Nephron progenitor cell (in vitro differentiated cells): ENCODE data around the gene PARP14.

Source experiments
- DNase-seq: peaks from one replicate; pipeline ENCODE4 v3.0.0; 2021
- H3K27ac Mint-ChIP-seq: 2 replicates; pipeline ENCODE4 v1.8.0; 2021; ENCODE audit warnings: mild to moderate bottlenecking, moderate library complexity, mixed read lengths
- H3K27me3 Mint-ChIP-seq: 2 replicates; pipeline ENCODE4 v1.8.0; 2021; ENCODE audit warnings: mild to moderate bottlenecking, low read depth, mixed read lengths; ENCODE audit not compliant: poor library complexity
- H3K36me3 Mint-ChIP-seq: 2 replicates; pipeline ENCODE4 v1.8.0; 2021; ENCODE audit warnings: low read depth, mixed read lengths
- H3K4me1 Mint-ChIP-seq: 2 replicates; pipeline ENCODE4 v1.8.0; 2021; ENCODE audit warnings: mixed read lengths
- H3K4me3 Mint-ChIP-seq: 2 replicates; pipeline ENCODE4 v1.8.0; 2021; ENCODE audit warnings: mild to moderate bottlenecking, moderate library complexity, mixed read lengths
- H3K9me3 Mint-ChIP-seq: 2 replicates; pipeline ENCODE4 v1.8.0; 2021; ENCODE audit warnings: mild to moderate bottlenecking, moderate library complexity, mixed read lengths
- CTCF ChIP-seq: fragments of 200-600 bp; sonication (generic); IDR thresholded peaks from 2 replicates; pipeline ENCODE4 v1.5.0; 2021; ENCODE audit warnings: antibody characterized with exemption

The PARP14 gene

GRCh38 chr3:122767540-122768372, 87.1 kb downstream of the PARP14 start:
- Mint-ChIP-seq H3K9me3 (no peaks in the 10 kb centered on the region), H3K27me3 (peaks cover 2% of the 10 kb centered on the region), H3K4me3 (no peak overlapping the region), H3K36me3 (peaks cover 9% of the 10 kb centered on the region), H3K4me1 (peaks cover 3% of the 10 kb centered on the region), H3K27ac (peak overlapping the region; percentile 67)
- DNase-seq = no peak
- TF ChIP-seq CTCF = no peak

GRCh38 chr3:122770521-122771202, 90.0 kb downstream of the PARP14 start:
- Mint-ChIP-seq H3K27ac (no peak overlapping the region), H3K9me3 (no peaks in the 10 kb centered on the region), H3K27me3 (peaks cover 2% of the 10 kb centered on the region), H3K36me3 (peaks cover 9% of the 10 kb centered on the region), H3K4me1 (peaks cover 3% of the 10 kb centered on the region), H3K4me3 (no peak overlapping the region)
- TF ChIP-seq CTCF = no peak
- no peak for DNase-seq

- Mint-ChIP-seq H3K4me1 (no peaks in the 10 kb centered on the region), H3K4me3 (no peak overlapping the region), H3K27me3 (peaks cover under 1% of the 10 kb centered on the region), H3K27ac (no peak overlapping the region), H3K36me3 (peaks cover 9% of the 10 kb centered on the region), H3K9me3 (no peaks in the 10 kb centered on the region)
- TF ChIP-seq CTCF = no peak
- DNase-seq = no peak
These were observed 92.2 kb downstream of the PARP14 start for GRCh38 chr3:122772827-122773226.

GRCh38 chr3:122773944-122774509, 93.4 kb downstream of the PARP14 start:
- Mint-ChIP-seq H3K4me3 (no peak overlapping the region), H3K9me3 (no peaks in the 10 kb centered on the region), H3K27me3 (no peaks in the 10 kb centered on the region), H3K36me3 (peaks cover 9% of the 10 kb centered on the region), H3K27ac (peak overlapping the region; percentile 28), H3K4me1 (no peaks in the 10 kb centered on the region)
- TF ChIP-seq CTCF = no peak
- DNase-seq = no peak

GRCh38 chr3:122774564-122774963, 93.9 kb downstream of the PARP14 start:
- Mint-ChIP-seq H3K4me3 (no peak overlapping the region), H3K9me3 (no peaks in the 10 kb centered on the region), H3K27ac (no peak overlapping the region), H3K4me1 (no peaks in the 10 kb centered on the region), H3K36me3 (peaks cover 9% of the 10 kb centered on the region), H3K27me3 (no peaks in the 10 kb centered on the region)
- no peak for DNase-seq
- no peak for TF ChIP-seq CTCF
